Activated T-cell treated with anti-CD3 and anti-CD28 coated beads for 1 hour (primary cell): ENCODE measurements around the gene TOMM7.
A peak's percentile ranks its signal among the peaks of the same experiment; 100 is the strongest.
"Not testable (repeated sequence)": the region's sequence is repeated elsewhere in the genome, so short reads cannot be mapped to it uniquely, and the experiment has no call there.

Source experiments
- DNase-seq: peaks from one replicate; pipeline ENCODE4 v3.0.0-alpha.2; 2020; ENCODE audit warnings: low read depth

The TOMM7 gene

GRCh38 chr7:22784346-22784745 lies 38.3 kb downstream of the TOMM7 start:
- no peak for DNase-seq

GRCh38 chr7:22783421-22783820 lies 39.2 kb downstream of the TOMM7 start:
- no peak for DNase-seq

- DNase-seq: peak; percentile 68
These were observed 39.9 kb downstream of the TOMM7 start for GRCh38 chr7:22782616-22783232.

GRCh38 chr7:22781230-22781711 lies 41.4 kb downstream of the TOMM7 start:
- no peak for DNase-seq

- not testable (repeated sequence) for DNase-seq
These were observed 42.8 kb downstream of the TOMM7 start for GRCh38 chr7:22779730-22780323.

- no peak for DNase-seq
These were observed 45.7 kb downstream of the TOMM7 start for GRCh38 chr7:22776964-22777363.

GRCh38 chr7:22772885-22773284 lies 49.8 kb downstream of the TOMM7 start:
- no peak for DNase-seq

- DNase-seq: no peak
These were observed 50.8 kb downstream of the TOMM7 start for GRCh38 chr7:22771872-22772228.

GRCh38 chr7:22771194-22771871 lies 51.3 kb downstream of the TOMM7 start:
- DNase-seq: no peak

- DNase-seq: no peak
These were observed 57.0 kb downstream of the TOMM7 start for GRCh38 chr7:22765609-22766008.
